Thymus (tissue), 11 donors: Measurements from ENCODE around the gene CABLES2. TPM values are rescaled to one million over a fixed set of nuclear protein-coding genes. Genes with fewer than 3 reads are reported as not detected.

Experiments
- DNase-seq, 9 donors: peaks; one replicate each; pipeline ENCODE4 v3.0.0-alpha.2; 2013; ENCODE audit warnings: low spot score in 9 of 9, low read depth in 6 of 9, missing footprints in 1 of 9
- H3K27ac ChIP-seq, 2 donors: one replicate each; pipeline ENCODE4 v1.5.1; 2013; ENCODE audit warnings: control low read depth in 1 of 2, low read depth in 1 of 2, low read length in 1 of 2, mild to moderate bottlenecking in 1 of 2, moderate library complexity in 1 of 2
- H3K27me3 ChIP-seq, 2 donors: one replicate each; pipeline ENCODE4 v1.5.1; 2013; ENCODE audit warnings: low read length in 1 of 2; ENCODE audit not compliant: control insufficient read depth in 2 of 2, insufficient read depth in 1 of 2
- H3K36me3 ChIP-seq, 2 donors: one replicate each; pipeline ENCODE4 v1.5.1; 2013; ENCODE audit warnings: low read length in 1 of 2, mild to moderate bottlenecking in 1 of 2, moderate library complexity in 1 of 2; ENCODE audit not compliant: control insufficient read depth in 2 of 2, insufficient read depth in 2 of 2
- H3K4me1 ChIP-seq, 2 donors: one replicate each; pipeline ENCODE4 v1.5.1; 2013; ENCODE audit warnings: low read length in 2 of 2; ENCODE audit not compliant: control insufficient read depth in 2 of 2, insufficient read depth in 2 of 2
- H3K4me3 ChIP-seq, 2 donors: one replicate each; pipeline ENCODE4 v1.5.1; 2013; ENCODE audit warnings: low read length in 2 of 2, control low read depth in 1 of 2, mild to moderate bottlenecking in 1 of 2
- H3K9me3 ChIP-seq, 2 donors: one replicate each; pipeline ENCODE4 v1.5.1; 2013; ENCODE audit warnings: low read length in 1 of 2, mild to moderate bottlenecking in 1 of 2; ENCODE audit not compliant: control insufficient read depth in 2 of 2, insufficient read depth in 1 of 2
- WGBS: extraction: QIAGEN DNeasy Blood & Tissue Kit; methylation state at CpG from one replicate; pipeline ENCODE4 v1.1.7; 2013; 5-methylcytosine and 5-hydroxymethylcytosine counted together
- polyA plus RNA-seq: library from polyadenylated mRNA; stranded (reverse); fragments of 200-250 nt; gene quantifications from one replicate; pipeline ENCODE4 v1.2.3, GENCODE V29; 2013
- total RNA-seq: library from RNA; stranded (reverse); fragments of 120-200 nt; gene quantifications from one replicate; pipeline ENCODE4 v1.2.4, GENCODE V29; 2013
- donor health status: healthy.

The CABLES2 gene
- total and polyA plus RNA-seq, 2 donors: 2.0 to 3.5 TPM

DNA sequence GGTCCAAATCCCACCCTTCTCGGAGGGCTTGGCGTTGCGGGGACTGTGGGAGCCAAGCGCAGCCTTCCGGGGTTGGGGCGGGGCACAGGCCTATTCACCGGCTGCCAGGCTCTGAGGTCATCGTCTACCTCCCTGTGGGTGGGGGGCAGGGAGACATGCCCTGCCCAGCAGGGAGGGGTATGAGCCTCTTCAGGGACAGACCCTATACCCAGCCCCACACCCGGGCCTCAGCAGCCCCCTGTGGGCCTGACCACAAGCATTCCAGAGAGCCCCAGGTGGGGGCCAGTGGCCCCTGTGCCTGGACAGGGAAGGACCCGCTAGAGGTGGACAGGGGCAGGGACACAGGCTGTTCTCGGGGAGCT, 51.6 kb downstream of the CABLES2 start:
- Histone ChIP-seq H3K27me3 (peaks cover 0 to 5% of the 10 kb centered on the region in 2 donors), H3K27ac (peak overlapping the region in 1 of 2 donors; percentile 36), H3K4me1 (peaks cover 0 to 25% of the 10 kb centered on the region in 2 donors), H3K36me3 (no peaks in the 10 kb centered on the region), H3K9me3 (no peaks in the 10 kb centered on the region), H3K4me3 (no peak overlapping the region)
- no peak for DNase-seq
- WGBS: 85% methylated on average over 11 of the region's 11 CpGs

DNA sequence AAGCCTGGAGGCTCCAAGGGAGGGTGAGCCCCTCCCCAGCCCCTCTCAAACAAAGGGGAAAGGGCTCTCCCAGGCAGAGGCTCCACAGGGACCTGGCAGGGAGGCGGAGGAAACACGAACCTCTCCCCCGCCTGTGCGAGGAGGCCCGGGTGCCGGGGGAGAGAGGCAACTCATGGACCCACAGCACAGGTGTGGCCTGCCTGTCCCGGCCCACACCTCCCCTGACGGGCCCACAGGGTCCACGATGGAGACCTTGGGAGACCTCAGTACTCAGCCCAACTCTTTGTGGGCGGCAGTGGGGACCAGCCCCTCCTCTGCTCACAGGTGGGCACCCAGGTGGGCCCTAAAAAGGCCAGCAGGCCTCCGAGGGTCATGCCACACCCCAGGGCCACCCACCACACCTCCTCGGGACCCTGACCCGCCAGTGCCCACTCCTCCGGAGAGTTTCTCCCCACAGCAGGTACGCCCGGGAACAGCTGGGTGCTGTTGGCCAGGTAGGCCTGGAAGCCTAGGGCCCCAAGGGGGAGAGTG, 52.2 kb downstream of the CABLES2 start:
- H3K27ac ChIP-seq: peak overlapping the region in 1 of 2 donors; percentile 36
- DNase-seq: no peak
- H3K9me3 ChIP-seq: no peaks in the 10 kb centered on the region
- no peak overlapping the region for H3K4me3 ChIP-seq
- no peaks in the 10 kb centered on the region for H3K36me3 ChIP-seq
- peaks cover 0 to 25% of the 10 kb centered on the region in 2 donors for H3K4me1 ChIP-seq
- WGBS: 80% methylated on average over 16 of the region's 16 CpGs
- peaks cover 0 to 5% of the 10 kb centered on the region in 2 donors for H3K27me3 ChIP-seq

DNA sequence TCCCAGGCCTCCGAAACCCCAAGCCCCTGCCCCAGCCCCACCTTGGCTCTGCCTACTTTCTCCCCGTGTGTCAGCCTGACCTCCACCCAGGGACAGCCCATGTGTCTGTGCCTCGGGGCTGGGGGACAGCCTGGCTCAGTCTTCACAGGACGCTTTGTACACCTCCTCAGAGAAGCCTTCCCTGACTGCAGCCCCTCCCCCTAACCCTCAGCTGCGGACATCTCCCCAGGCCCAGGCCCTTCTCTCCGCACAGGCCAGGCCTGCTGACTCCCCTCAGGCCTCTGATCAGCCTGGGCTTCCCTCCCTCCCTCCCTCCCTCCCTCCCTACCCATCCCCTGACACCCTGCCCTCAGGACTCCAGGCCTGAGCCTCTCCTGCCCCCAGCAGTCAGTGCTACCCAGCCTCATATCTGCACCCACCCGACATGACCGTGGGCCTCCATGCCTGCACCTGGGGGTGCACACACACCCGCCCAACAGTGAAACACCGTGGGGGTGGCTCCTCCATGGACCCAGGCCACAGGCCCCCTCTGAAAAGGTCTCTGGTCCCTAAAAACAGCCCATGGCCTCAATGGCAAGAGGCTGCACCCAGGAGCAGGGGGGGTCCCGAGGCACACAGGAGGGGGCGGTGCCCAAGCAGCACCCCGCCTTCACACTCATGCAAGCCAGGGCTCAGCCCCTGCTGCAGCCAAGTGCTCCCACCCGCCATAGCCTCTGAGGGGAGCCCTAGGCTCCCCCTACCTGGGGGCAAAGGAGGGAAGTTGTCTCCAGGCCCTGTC, 52.9 kb downstream of the CABLES2 start:
- peaks cover 0 to 24% of the 10 kb centered on the region in 2 donors for H3K4me1 ChIP-seq
- WGBS: 91% methylated on average over 14 of the region's 14 CpGs
- peaks cover 0 to 5% of the 10 kb centered on the region in 2 donors for H3K27me3 ChIP-seq
- DNase-seq: no peak
- no peaks in the 10 kb centered on the region for H3K36me3 ChIP-seq
- H3K27ac ChIP-seq: no peak overlapping the region
- no peak overlapping the region for H3K4me3 ChIP-seq
- no peaks in the 10 kb centered on the region for H3K9me3 ChIP-seq

DNA sequence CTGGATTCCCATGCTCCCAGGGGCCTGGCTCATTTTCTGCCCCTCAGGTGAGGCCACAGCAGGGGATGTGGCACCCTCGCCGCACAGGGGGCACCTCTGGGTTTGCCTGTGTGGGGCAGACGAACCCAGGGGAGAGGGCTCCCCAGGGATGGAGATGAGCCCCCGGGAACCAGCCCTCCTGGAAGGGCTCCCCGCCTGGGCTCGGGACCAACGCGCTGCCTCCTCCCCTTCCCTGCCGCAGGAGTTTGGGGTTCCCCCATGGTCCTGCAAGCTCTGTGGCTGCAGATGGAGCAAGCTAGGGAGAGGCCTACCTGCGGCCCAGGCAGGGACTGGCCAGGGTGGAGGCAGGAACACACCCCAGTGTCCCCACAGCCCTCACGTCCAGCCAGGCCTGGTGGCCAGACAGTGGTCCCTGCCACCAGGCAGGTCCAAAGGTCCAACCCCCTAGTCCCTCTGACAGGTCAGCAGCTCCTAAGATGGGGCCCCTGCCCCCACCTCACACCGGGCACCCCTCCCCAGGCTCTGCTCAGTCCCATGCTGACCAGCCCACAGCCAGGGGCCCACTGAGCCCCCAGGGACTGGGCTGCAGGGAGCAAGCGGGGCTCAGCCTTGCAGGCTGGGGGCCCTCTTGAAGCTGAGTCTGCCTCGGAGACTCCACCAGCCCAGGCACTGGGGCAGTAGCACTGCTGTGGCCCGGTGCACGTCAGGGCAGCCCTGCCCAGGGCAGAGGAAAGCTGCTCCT, 53.6 kb downstream of the CABLES2 start:
- no peaks in the 10 kb centered on the region for H3K36me3 ChIP-seq
- peaks cover 0 to 18% of the 10 kb centered on the region in 2 donors for H3K4me1 ChIP-seq
- H3K27ac ChIP-seq: no peak overlapping the region
- peaks cover 0 to 5% of the 10 kb centered on the region in 2 donors for H3K27me3 ChIP-seq
- H3K4me3 ChIP-seq: no peak overlapping the region
- whole genome bisulfite sequencing: 93% methylated on average over 16 of the region's 16 CpGs
- H3K9me3 ChIP-seq: peaks cover 0 to 3% of the 10 kb centered on the region in 2 donors
- no peak for DNase-seq

DNA sequence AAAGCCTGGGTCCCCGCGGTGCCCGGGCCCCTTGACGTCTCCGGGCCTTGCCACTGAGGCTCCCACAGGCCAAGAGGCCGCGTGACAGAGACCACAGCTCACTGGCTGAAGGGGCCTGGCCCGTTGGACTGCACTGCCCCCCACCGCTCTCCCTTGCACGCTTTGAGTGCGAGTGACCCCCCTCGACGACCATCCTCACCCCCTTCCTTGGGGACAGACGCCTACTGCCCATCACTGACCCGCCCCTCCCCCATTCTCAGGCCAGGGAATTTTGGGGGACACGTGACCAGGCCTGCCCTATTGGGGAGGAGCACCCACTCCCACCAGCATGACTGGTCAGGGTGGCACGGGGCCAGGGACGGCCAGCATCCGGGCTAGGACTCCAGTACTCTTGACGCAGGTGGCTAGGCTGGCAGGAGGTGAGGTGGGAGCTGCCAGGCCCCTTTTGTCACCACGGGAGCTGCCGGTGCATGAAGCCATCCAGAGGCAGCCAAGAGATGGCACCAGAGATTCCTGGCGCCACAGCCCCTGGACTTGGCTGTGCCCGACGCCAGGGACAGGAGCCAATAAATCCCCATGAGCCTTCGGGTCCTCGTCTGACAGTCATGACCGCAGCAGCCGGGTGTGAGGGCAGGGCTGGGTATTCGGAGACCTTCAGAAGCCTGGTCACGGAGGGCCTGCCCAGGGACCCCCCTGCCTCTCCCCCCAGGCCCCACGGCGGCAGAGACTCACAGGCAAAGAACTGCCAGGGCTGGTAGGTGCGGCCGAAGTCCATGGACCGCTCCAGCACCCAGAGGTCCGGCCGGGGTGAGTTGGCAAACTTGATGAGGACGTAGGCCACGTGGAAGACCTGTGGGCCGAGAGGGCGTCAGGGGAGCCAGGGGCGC, 54.4 kb downstream of the CABLES2 start:
- Histone ChIP-seq H3K27me3 (peaks cover 0 to 5% of the 10 kb centered on the region in 2 donors), H3K9me3 (peaks cover 0 to 3% of the 10 kb centered on the region in 2 donors), H3K36me3 (no peaks in the 10 kb centered on the region), H3K27ac (no peak overlapping the region), H3K4me1 (peaks cover 0 to 13% of the 10 kb centered on the region in 2 donors), H3K4me3 (no peak overlapping the region)
- DNase-seq: no peak
- 92% methylated on average over 43 of the region's 43 CpGs for WGBS

DNA sequence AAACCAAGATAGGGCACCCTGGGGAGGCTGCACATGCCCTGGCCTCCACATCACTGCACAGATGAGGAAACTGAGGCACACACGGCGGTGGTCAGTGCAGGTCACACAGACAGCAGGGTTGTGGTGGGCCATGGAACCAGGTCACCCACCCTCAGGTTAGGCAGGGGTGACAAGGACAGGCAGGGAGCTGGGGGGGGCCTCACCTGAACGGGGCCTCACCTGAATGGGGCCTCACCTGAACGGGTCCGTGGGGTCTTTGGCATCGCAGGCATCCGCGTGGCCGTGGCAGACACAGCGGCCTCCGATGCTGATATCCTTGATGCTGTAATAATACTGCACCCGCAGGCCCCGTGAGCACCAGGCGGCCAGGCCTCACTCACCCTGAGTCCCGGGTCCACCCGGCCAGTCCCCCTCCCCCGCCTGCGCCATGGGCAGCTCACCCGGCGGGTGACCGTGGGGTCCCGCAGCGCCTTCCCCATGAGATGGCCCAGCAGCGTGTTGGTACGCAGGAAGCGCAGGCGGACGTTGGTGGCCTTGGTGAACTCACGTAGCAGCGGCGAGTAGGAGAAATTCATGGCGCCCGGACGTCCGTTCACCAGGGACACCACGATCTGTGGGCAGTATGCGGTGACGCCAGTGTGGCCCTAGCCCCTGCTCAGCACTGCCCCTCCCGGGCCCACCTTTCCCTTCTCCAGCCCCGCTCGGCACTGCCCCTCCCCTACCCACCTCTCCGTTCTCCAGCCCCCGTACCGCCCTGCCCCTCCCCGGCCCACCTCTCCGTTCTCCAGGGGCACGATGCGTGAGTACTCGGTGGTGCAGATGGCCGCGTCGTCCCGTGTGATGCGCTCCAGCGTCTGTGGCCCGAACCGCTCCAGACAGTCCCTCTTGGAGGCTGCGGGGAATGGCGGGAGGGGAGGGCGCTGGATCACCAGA, 55.4 kb downstream of the CABLES2 start:
- Histone ChIP-seq H3K36me3 (no peaks in the 10 kb centered on the region), H3K4me3 (no peak overlapping the region), H3K9me3 (peaks cover 0 to 3% of the 10 kb centered on the region in 2 donors), H3K27me3 (no peaks in the 10 kb centered on the region), H3K4me1 (peaks cover 0 to 5% of the 10 kb centered on the region in 2 donors), H3K27ac (no peak overlapping the region)
- 94% methylated on average over 60 of the region's 60 CpGs for WGBS
- DNase-seq: no peak

DNA sequence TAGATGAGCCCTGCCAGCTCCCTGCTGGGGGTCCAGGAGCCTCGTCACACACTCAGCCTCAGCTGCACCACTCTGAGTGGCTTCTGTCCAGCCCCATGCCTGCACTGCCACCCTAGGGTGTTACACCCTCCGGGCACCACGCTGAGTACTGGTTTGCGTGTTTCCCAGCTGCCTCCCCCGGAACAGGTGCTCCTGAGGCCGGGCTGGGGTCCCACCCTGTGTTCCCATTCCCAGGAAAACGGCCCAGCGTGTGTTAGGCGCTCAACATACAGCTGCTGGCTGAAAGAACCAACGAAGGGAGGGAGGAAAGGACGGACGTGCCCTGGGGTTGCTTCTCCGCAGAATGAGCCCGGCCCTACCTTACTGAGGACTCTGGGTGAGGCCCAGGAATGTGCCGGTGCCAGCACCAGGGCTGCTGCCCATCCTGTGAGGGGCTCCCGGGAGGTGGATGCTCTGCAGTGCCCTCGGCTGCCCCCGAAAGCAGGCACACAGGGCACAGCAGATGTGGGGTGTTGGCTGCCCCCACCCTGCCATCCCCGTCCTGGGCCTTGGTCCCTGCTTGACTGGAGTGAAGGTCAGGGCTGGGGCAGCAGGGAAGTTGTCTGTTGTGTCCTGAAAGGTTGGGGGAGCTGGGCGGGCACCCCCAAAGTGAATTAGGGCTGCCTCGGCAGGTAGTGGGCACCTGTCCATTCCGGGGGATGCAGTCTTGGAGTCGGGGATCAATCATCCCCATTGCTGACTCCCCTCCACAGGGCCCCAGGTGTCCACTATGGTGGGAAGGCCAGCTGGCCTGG, 56.3 kb downstream of the CABLES2 start:
- WGBS: 86% methylated on average over 23 of the region's 23 CpGs
- H3K36me3 ChIP-seq: no peaks in the 10 kb centered on the region
- H3K4me3 ChIP-seq: no peak overlapping the region
- no peaks in the 10 kb centered on the region for H3K27me3 ChIP-seq
- H3K9me3 ChIP-seq: peaks cover 1 to 3% of the 10 kb centered on the region in 2 donors
- peak overlapping the region in 1 of 2 donors; percentile 75 for H3K27ac ChIP-seq
- H3K4me1 ChIP-seq: peaks cover 0 to 5% of the 10 kb centered on the region in 2 donors
- no peak for DNase-seq
